H1 (cell line): ENCODE results near the gene AGPAT3. TPM values are rescaled to one million over a fixed set of nuclear protein-coding genes. Genes with fewer than 3 reads are reported as not detected.

ENCODE experiments used
- CTCF ChIA-PET: fragments of 300-600 bp; sonication (Branson Sonifier 250); formaldehyde crosslinking; loops from one replicate; lab custom pipeline; 2021; ENCODE audit not compliant: partially characterized antibody; lab: Charles Lee
- POLR2A ChIA-PET: fragments of 300-600 bp; sonication (Branson Sonifier 250); formaldehyde crosslinking; loops from one replicate; lab custom pipeline; 2021; ENCODE audit warnings: inconsistent platforms; ENCODE audit not compliant: partially characterized antibody; lab: Charles Lee
- DNase-seq, 2 experiments: peaks; one replicate each; pipeline versions ENCODE4 v3.0.0 to v3.0.0-alpha.2; 2010 to 2022; ENCODE audit warnings: low spot score in 2 of 2, low read depth in 1 of 2, mixed read lengths in 1 of 2
- FAIRE-seq: peaks from 2 replicates; lab custom pipeline; 2011; peaks lifted over from hg19 to GRCh38; lab: Jason Lieb, UNC
- H2AFZ ChIP-seq: 2 replicates; pipeline ENCODE4 v1.8.1; 2012; ENCODE audit warnings: low read length, inconsistent platforms
- H2AK5ac ChIP-seq: 2 replicates; pipeline ENCODE4 v1.6.1; 2013; ENCODE audit warnings: low read depth, low read length
- H2BK120ac ChIP-seq: replicated peaks from 2 replicates; pipeline ENCODE3; 2013; ENCODE audit warnings: low read depth, low read length, inconsistent platforms
- H2BK12ac ChIP-seq: 2 replicates; pipeline ENCODE4 v1.6.1; 2013; ENCODE audit warnings: low read depth, low read length
- H2BK15ac ChIP-seq: 2 replicates; pipeline ENCODE4 v1.6.1; 2013; ENCODE audit warnings: low read length
- H2BK20ac ChIP-seq: 2 replicates; pipeline ENCODE4 v1.6.1; 2013; ENCODE audit warnings: low read length
- H2BK5ac ChIP-seq: 2 replicates; pipeline ENCODE4 v1.6.1; 2013; ENCODE audit warnings: low read depth, low read length
- H3K14ac ChIP-seq: 2 replicates; pipeline ENCODE4 v1.6.1; 2013; ENCODE audit warnings: inconsistent platforms; ENCODE audit not compliant: insufficient read length
- H3K18ac ChIP-seq: 2 replicates; pipeline ENCODE4 v1.6.1; 2013; ENCODE audit warnings: low read length; ENCODE audit errors: extremely low read depth
- H3K23ac ChIP-seq: 2 replicates; pipeline ENCODE4 v1.6.1; 2013; ENCODE audit warnings: inconsistent platforms; ENCODE audit not compliant: insufficient read length
- H3K23me2 ChIP-seq: 2 replicates; pipeline ENCODE4 v1.6.1; 2013; ENCODE audit warnings: low read depth, low read length
- H3K27ac ChIP-seq: 2 replicates; pipeline ENCODE4 v1.6.1; 2011; ENCODE audit warnings: low read depth, low read length, inconsistent platforms
- H3K27me3 ChIP-seq, 4 experiments: replicated peaks in 1 of 4; 1 replicate in 1 of 4; 2 replicates in 3 of 4; pipeline versions ENCODE4 v1.6.1 to v1.8.1; 2011 to 2013; ENCODE audit warnings: low read length in 3 of 4, mild to moderate bottlenecking in 3 of 4, inconsistent platforms in 2 of 4, mixed read lengths in 2 of 4, moderate library complexity in 1 of 4; ENCODE audit not compliant: control insufficient read depth in 3 of 4, insufficient read depth in 3 of 4; ENCODE audit errors: extremely low read depth in 1 of 4
- H3K36me3 ChIP-seq, 4 experiments: 2 replicates each; pipeline versions ENCODE4 v1.6.1 to v1.8.1; 2011 to 2013; ENCODE audit warnings: mild to moderate bottlenecking in 4 of 4, low read length in 3 of 4, moderate library complexity in 2 of 4, control low read depth in 1 of 4, inconsistent platforms in 1 of 4; ENCODE audit not compliant: insufficient read depth in 4 of 4, control insufficient read depth in 2 of 4
- H3K4ac ChIP-seq: replicated peaks from 2 replicates; pipeline ENCODE3; 2013; ENCODE audit warnings: low read length, low read depth, mixed read lengths, inconsistent platforms; ENCODE audit not compliant: insufficient read length
- H3K4me1 ChIP-seq, 4 experiments: replicated peaks in 1 of 4; 1 replicate in 1 of 4; 2 replicates in 3 of 4; pipeline versions ENCODE4 v1.6.1 to v1.8.1; 2011 to 2013; ENCODE audit warnings: low read length in 3 of 4, inconsistent platforms in 2 of 4, mixed read lengths in 1 of 4; ENCODE audit not compliant: insufficient read depth in 4 of 4, control insufficient read depth in 3 of 4
- H3K4me2 ChIP-seq, 2 experiments: 2 replicates each; pipeline versions ENCODE4 v1.6.1 to v1.8.1; 2011 to 2013; ENCODE audit warnings: low read depth in 2 of 2, low read length in 2 of 2, control low read depth in 1 of 2, inconsistent platforms in 1 of 2, mild to moderate bottlenecking in 1 of 2; ENCODE audit not compliant: insufficient read depth in 1 of 2
- H3K4me3 ChIP-seq, 4 experiments: fragments of 200-600, 300-600 bp in 1 of 4; sonication (generic), shearing (Covaris generic), sonication (Bioruptor Twin) in 1 of 4; 2 replicates each; pipeline versions ENCODE4 v1.5.1 to v1.8.1; 2011 to 2016; ENCODE audit warnings: low read length in 4 of 4, low read depth in 3 of 4, control low read depth in 2 of 4, inconsistent platforms in 2 of 4, mild to moderate bottlenecking in 2 of 4, mixed read lengths in 1 of 4, moderate library complexity in 1 of 4; ENCODE audit not compliant: insufficient read depth in 2 of 4; ENCODE audit errors: extremely low read depth in 1 of 4
- H3K56ac ChIP-seq: replicated peaks from 2 replicates; pipeline ENCODE3; 2013; ENCODE audit warnings: low read depth, mild to moderate bottlenecking, mixed read lengths, low read length, inconsistent platforms; ENCODE audit not compliant: insufficient read length
- H3K79me1 ChIP-seq: 2 replicates; pipeline ENCODE4 v1.6.1; 2013; ENCODE audit warnings: low read depth, low read length, control low read depth
- H3K79me2 ChIP-seq, 2 experiments: 2 replicates each; pipeline versions ENCODE4 v1.6.1 to v1.8.1; 2012 to 2013; ENCODE audit warnings: low read length in 2 of 2, mild to moderate bottlenecking in 2 of 2, inconsistent platforms in 1 of 2; ENCODE audit not compliant: insufficient read depth in 2 of 2, control insufficient read depth in 1 of 2
- H3K9ac ChIP-seq, 4 experiments: replicated peaks in 1 of 4; 1 replicate in 1 of 4; 2 replicates in 3 of 4; pipeline versions ENCODE4 v1.6.1 to v1.8.1; 2011 to 2013; ENCODE audit warnings: low read depth in 3 of 4, low read length in 3 of 4, control low read depth in 2 of 4, mild to moderate bottlenecking in 2 of 4, moderate library complexity in 2 of 4, inconsistent platforms in 1 of 4; ENCODE audit errors: extremely low read depth in 1 of 4
- H3K9me3 ChIP-seq, 2 experiments: 2 replicates each; pipeline versions ENCODE4 v1.6.1 to v1.8.1; 2012 to 2013; ENCODE audit warnings: mild to moderate bottlenecking in 2 of 2, moderate library complexity in 2 of 2, control low read depth in 1 of 2, inconsistent platforms in 1 of 2, low read depth in 1 of 2, low read length in 1 of 2, mixed read lengths in 1 of 2; ENCODE audit not compliant: insufficient read depth in 2 of 2
- H4K20me1 ChIP-seq, 2 experiments: replicated peaks in 1 of 2; 2 replicates each; pipeline versions ENCODE3 to v1.8.1; 2011 to 2013; ENCODE audit warnings: inconsistent platforms in 2 of 2, low read length in 2 of 2, mild to moderate bottlenecking in 1 of 2; ENCODE audit not compliant: insufficient read depth in 2 of 2, control insufficient read depth in 1 of 2
- H4K5ac ChIP-seq: 2 replicates; pipeline ENCODE4 v1.6.1; 2013; ENCODE audit warnings: low read length, low read depth, mixed read lengths, inconsistent platforms; ENCODE audit not compliant: insufficient read length
- H4K8ac ChIP-seq: 2 replicates; pipeline ENCODE4 v1.8.0; 2013; ENCODE audit warnings: mild to moderate bottlenecking, moderate library complexity, low read length, inconsistent platforms; ENCODE audit not compliant: insufficient read depth; ENCODE audit errors: extremely low read depth
- H4K91ac ChIP-seq: replicated peaks from 2 replicates; pipeline ENCODE3; 2013; ENCODE audit warnings: low read length, mixed read lengths, inconsistent platforms; ENCODE audit not compliant: insufficient read length
- CHD1 ChIP-seq: IDR thresholded peaks from 2 replicates; pipeline ENCODE4 v1.6.1; 2012; ENCODE audit warnings: low read depth, low read length, improper control_type of control experiment
- CREB1 ChIP-seq: IDR thresholded peaks from 2 replicates; pipeline ENCODE4 v1.6.1; 2012; ENCODE audit warnings: inconsistent platforms
- EP300 ChIP-seq, 2 experiments: IDR thresholded peaks; 1 replicate in 1 of 2; 2 replicates in 1 of 2; pipeline ENCODE4 v1.6.1; 2011 to 2012; ENCODE audit warnings: low read depth in 2 of 2, low read length in 2 of 2, mild to moderate bottlenecking in 2 of 2, borderline replicate concordance in 1 of 2, inconsistent platforms in 1 of 2, moderate library complexity in 1 of 2
- EZH2 ChIP-seq: fragments of 200-600 bp; sonication (generic); IDR thresholded peaks from 2 replicates; pipeline ENCODE4 v1.7.1; 2012; ENCODE audit warnings: low read depth, mild to moderate bottlenecking, moderate library complexity, low read length, inconsistent platforms; ENCODE audit not compliant: severe bottlenecking
- GABPA ChIP-seq: IDR thresholded peaks from 2 replicates; pipeline ENCODE4 v1.6.1; 2011; ENCODE audit warnings: mild to moderate bottlenecking, low read length, moderate library complexity, borderline replicate concordance; ENCODE audit not compliant: insufficient read depth
- GTF2F1 ChIP-seq: IDR thresholded peaks from 2 replicates; pipeline ENCODE4 v1.6.1; 2012; ENCODE audit warnings: low read depth, low read length, improper control_type of control experiment, borderline replicate concordance
- HDAC2 ChIP-seq, 2 experiments: fragments of 300-600 bp in 1 of 2; sonication (generic) in 1 of 2; IDR thresholded peaks; 2 replicates each; pipeline ENCODE4 v1.6.1; 2011 to 2012; ENCODE audit warnings: low read depth in 2 of 2, low read length in 2 of 2, mild to moderate bottlenecking in 2 of 2, moderate library complexity in 2 of 2, borderline replicate concordance in 1 of 2, inconsistent platforms in 1 of 2
- JUN ChIP-seq: IDR thresholded peaks from 2 replicates; pipeline ENCODE4 v1.6.1; 2011; ENCODE audit warnings: low read depth, mild to moderate bottlenecking, improper control_type of control experiment, low read length
- PHF8 ChIP-seq: fragments of 200-600 bp; sonication (generic); conservative IDR thresholded peaks from 2 replicates; pipeline ENCODE4 v1.7.1; 2012; ENCODE audit warnings: low read depth, mild to moderate bottlenecking, inconsistent platforms, low read length, moderate library complexity
- POLR2AphosphoS5 ChIP-seq: IDR thresholded peaks from 2 replicates; pipeline ENCODE4 v1.6.1; 2011; ENCODE audit warnings: low read depth, low read length
- RFX5 ChIP-seq: IDR thresholded peaks from 2 replicates; pipeline ENCODE4 v1.6.1; 2011; ENCODE audit warnings: low read depth, low read length, improper control_type of control experiment, borderline replicate concordance
- SAP30 ChIP-seq: fragments of 300-600 bp; sonication (generic); IDR thresholded peaks from 2 replicates; pipeline ENCODE4 v1.7.1; 2012; ENCODE audit warnings: low read length, moderate library complexity, mild to moderate bottlenecking, inconsistent platforms; ENCODE audit not compliant: insufficient read depth, insufficient replicate concordance
- USF2 ChIP-seq: IDR thresholded peaks from 2 replicates; pipeline ENCODE4 v1.6.1; 2011; ENCODE audit warnings: low read length, improper control_type of control experiment
- WGBS, 2 experiments: shearing (Covaris generic) in 1 of 2; methylation state at CpG; one replicate each; pipeline versions ENCODE4 v1.1.6 to v1.1.7; 2013 to 2015; ENCODE audit warnings: low lambda C conversion rate in 2 of 2, mixed read lengths in 2 of 2, inconsistent platforms in 1 of 2, low coverage in 1 of 2, missing lambda C conversion rate in 1 of 2; ENCODE audit not compliant: insufficient replicate concordance in 2 of 2, insufficient coverage in 1 of 2, insufficient read length in 1 of 2; ENCODE audit errors: extremely low coverage in 1 of 2, missing lambda C conversion rate in 1 of 2; 5-methylcytosine and 5-hydroxymethylcytosine counted together
- polyA plus RNA-seq, 7 experiments: library from polyadenylated mRNA; depleted of rRNA in 3 of 7; stranded (reverse) in 5 of 7; unstranded in 2 of 7; fragments of >200 nt in 5 of 7; fragments of 200-250 nt in 2 of 7; gene quantifications; 1 replicate in 5 of 7; 2 replicates in 1 of 7; 4 replicates in 1 of 7; pipeline versions ENCODE4 v1.2.1 to v1.2.3, GENCODE V29; 2011 to 2013; ENCODE audit warnings: missing spikeins in 2 of 7, mixed read lengths in 2 of 7
- total RNA-seq: library from RNA; stranded (reverse); fragmentation: NEBNext Ultra II Directional; extraction: Animal tissue kit (Norgen Biotek cat#: 25700); gene quantifications from 2 replicates; pipeline ENCODE4 v1.2.1, GENCODE V29; 2021

The AGPAT3 gene
- total and polyA plus RNA-seq, 2 of the 8 experiments (the other 6 are each of a cell fraction or from before 2014, with no cell fraction given): 5.8 to 7.3 TPM

GRCh38 chr21:43900078-43900385 is 35.0 kb downstream of the AGPAT3 start:
- FAIRE-seq: no peak
- Histone ChIP-seq H3K56ac (no peak overlapping the region), H2BK5ac (no peak overlapping the region), H2BK20ac (no peak overlapping the region), H3K9me3 (peaks cover 3 to 12% of the 10 kb centered on the region in 2 experiments; a peak in 1 of 4 replicates), H4K20me1 (no peaks in the 10 kb centered on the region), H3K4me3 (no peak overlapping the region), H3K14ac (no peak overlapping the region), H3K23ac (no peak overlapping the region), H3K27me3 (no peaks in the 10 kb centered on the region), H2AFZ (no peak overlapping the region), H3K79me1 (0 out of 2 replicates have a peak, but pooled peaks cover 2% of the 10 kb centered on the region), H4K8ac (no peak overlapping the region), H3K18ac (no peak overlapping the region), H3K4me1 (no peaks in the 10 kb centered on the region; a peak in 1 of 7 replicates), H3K4me2 (no peak overlapping the region), H3K23me2 (no peaks in the 10 kb centered on the region), H3K36me3 (no peaks in the 10 kb centered on the region), H4K91ac (no peak overlapping the region), H4K5ac (no peak overlapping the region), H3K9ac (no peak overlapping the region), H2BK12ac (no peak overlapping the region), H3K27ac (no peak overlapping the region), H3K79me2 (no peaks in the 10 kb centered on the region), H2BK15ac (no peak overlapping the region), H2BK120ac (no peak overlapping the region), H2AK5ac (no peak overlapping the region), H3K4ac (no peak overlapping the region)
- ChIA-PET POLR2A (no interaction called here), CTCF (interaction anchor here (1.4 kb wide), 1 partner anchor 42 kb away, joined by 3 read pairs; no protein-coding TSS in a partner anchor)
- 83% methylated on average over 1 of the region's 1 CpG; no CpG with 5 or more reads in 1 of the 2 experiments for WGBS, 2 experiments
- no peak for DNase-seq
- no peak for TF ChIP-seq POLR2AphosphoS5
- no peak for TF ChIP-seq CREB1
- no peak for TF ChIP-seq HDAC2 (IDR thresholded peaks at IDR 0.05; ENCODE audit: borderline replicate concordance in 1 of 2, low read depth in 2 of 2, low read length in 2 of 2)
- no peak for TF ChIP-seq EP300 (IDR thresholded peaks at IDR 0.05; ENCODE audit: borderline replicate concordance in 1 of 2, low read depth in 2 of 2, low read length in 2 of 2)
- TF ChIP-seq USF2: no peak
- TF ChIP-seq JUN: no peak
- TF ChIP-seq GTF2F1: no peak
- no peak for TF ChIP-seq CHD1
- no peak for TF ChIP-seq GABPA
- TF ChIP-seq RFX5: no peak
- TF ChIP-seq EZH2: no peak
- TF ChIP-seq SAP30: no peak
- no peak for TF ChIP-seq PHF8
